ENCODE data around the gene CEACAM4.

The CEACAM4 gene

DNA sequence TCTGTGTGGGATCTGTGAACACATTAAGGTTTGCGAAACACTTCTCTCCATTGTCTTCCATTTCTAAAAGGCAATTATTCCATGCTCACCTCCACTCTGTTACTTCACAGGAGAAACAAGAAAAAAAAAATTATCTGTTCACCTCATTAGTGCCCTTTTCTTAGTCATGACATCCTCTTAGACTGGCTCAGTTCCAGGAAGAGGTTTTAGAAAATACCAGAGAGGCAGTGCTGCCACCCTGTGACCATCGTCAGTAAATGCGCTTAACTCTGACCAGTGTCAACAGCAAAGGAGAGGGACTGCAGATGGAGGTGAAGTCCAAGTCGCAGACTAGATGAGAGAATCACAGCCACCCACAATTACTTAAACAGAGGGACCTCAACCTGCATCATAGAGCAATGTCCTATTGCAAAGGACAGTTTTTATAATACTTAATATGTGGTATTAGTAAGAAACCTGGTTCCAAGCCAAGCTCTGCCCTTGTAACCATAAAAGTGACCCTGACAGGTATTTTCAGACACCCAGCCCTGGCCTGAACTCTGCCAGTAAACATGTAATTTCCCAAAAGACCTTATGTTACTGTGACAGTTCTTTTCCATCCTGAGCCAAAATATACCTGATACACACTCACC is 31.5 kb downstream of the CEACAM4 start:
- TF ChIP-seq, protein P1, sequence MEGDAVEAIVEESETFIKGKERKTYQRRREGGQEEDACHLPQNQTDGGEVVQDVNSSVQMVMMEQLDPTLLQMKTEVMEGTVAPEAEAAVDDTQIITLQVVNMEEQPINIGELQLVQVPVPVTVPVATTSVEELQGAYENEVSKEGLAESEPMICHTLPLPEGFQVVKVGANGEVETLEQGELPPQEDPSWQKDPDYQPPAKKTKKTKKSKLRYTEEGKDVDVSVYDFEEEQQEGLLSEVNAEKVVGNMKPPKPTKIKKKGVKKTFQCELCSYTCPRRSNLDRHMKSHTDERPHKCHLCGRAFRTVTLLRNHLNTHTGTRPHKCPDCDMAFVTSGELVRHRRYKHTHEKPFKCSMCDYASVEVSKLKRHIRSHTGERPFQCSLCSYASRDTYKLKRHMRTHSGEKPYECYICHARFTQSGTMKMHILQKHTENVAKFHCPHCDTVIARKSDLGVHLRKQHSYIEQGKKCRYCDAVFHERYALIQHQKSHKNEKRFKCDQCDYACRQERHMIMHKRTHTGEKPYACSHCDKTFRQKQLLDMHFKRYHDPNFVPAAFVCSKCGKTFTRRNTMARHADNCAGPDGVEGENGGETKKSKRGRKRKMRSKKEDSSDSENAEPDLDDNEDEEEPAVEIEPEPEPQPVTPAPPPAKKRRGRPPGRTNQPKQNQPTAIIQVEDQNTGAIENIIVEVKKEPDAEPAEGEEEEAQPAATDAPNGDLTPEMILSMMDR (conservative IDR thresholded peaks at IDR 0.05; ENCODE audit: low read length): peak; percentile 87
- no peak for TF ChIP-seq EZH2phosphoT487 (IDR thresholded peaks at IDR 0.05; ENCODE audit: borderline replicate concordance)
- Histone ChIP-seq H3K9me3 (ENCODE audit: insufficient read depth, low read depth, low read length) (no peaks in the 10 kb centered on the region), H3K9me2 (replicated peaks; ENCODE audit: low read depth, low read length) (no peaks in the 10 kb centered on the region), H3K9ac (ENCODE audit: low read depth, low read length, poor library complexity, severe bottlenecking) (no peak overlapping the region), H3K4me3 (ENCODE audit: low read length, poor library complexity, severe bottlenecking) (no peak overlapping the region), H3K79me2 (ENCODE audit: insufficient read depth, low read length) (no peaks in the 10 kb centered on the region), H4K20me1 (ENCODE audit: insufficient read depth, low read length, poor library complexity, severe bottlenecking) (no peaks in the 10 kb centered on the region), H3K36me3 (ENCODE audit: insufficient read depth, low read length) (no peaks in the 10 kb centered on the region), H3K4me1 (ENCODE audit: insufficient read depth, low read length, poor library complexity, severe bottlenecking) (no peaks in the 10 kb centered on the region), H3K4me2 (ENCODE audit: low read depth, low read length, poor library complexity, severe bottlenecking) (no peak overlapping the region), H3F3A (ENCODE audit: low read depth) (no peaks in the 10 kb centered on the region), H2AFZ (ENCODE audit: low read length) (no peak overlapping the region), H3K27me3 (ENCODE audit: insufficient read depth, low read length, poor library complexity, severe bottlenecking) (no peaks in the 10 kb centered on the region)

GRCh38 chr19:41591951-41592562 is 34.8 kb downstream of the CEACAM4 start:
- Histone ChIP-seq H3K79me2 (ENCODE audit: insufficient read depth, low read length) (no peaks in the 10 kb centered on the region), H4K20me1 (ENCODE audit: insufficient read depth, low read length, poor library complexity, severe bottlenecking) (no peaks in the 10 kb centered on the region), H3K36me3 (ENCODE audit: insufficient read depth, low read length) (no peaks in the 10 kb centered on the region), H2AFZ (ENCODE audit: low read length) (no peak overlapping the region), H3F3A (ENCODE audit: low read depth) (no peaks in the 10 kb centered on the region), H3K4me2 (ENCODE audit: low read depth, low read length, poor library complexity, severe bottlenecking) (no peak overlapping the region), H3K9ac (ENCODE audit: low read depth, low read length, poor library complexity, severe bottlenecking) (no peak overlapping the region), H3K4me3 (ENCODE audit: low read length, poor library complexity, severe bottlenecking) (no peak overlapping the region), H3K27me3 (ENCODE audit: insufficient read depth, low read length, poor library complexity, severe bottlenecking) (no peaks in the 10 kb centered on the region), H3K9me3 (ENCODE audit: insufficient read depth, low read depth, low read length) (no peaks in the 10 kb centered on the region), H3K4me1 (ENCODE audit: insufficient read depth, low read length, poor library complexity, severe bottlenecking) (no peaks in the 10 kb centered on the region), H3K9me2 (replicated peaks; ENCODE audit: low read depth, low read length) (no peaks in the 10 kb centered on the region)
- TF ChIP-seq, protein P1 (conservative IDR thresholded peaks at IDR 0.05; ENCODE audit: low read length): no peak
- TF ChIP-seq EZH2phosphoT487 (IDR thresholded peaks at IDR 0.05; ENCODE audit: borderline replicate concordance): no peak

GRCh38 chr19:41590936-41591335 is 35.9 kb downstream of the CEACAM4 start:
- Histone ChIP-seq H2AFZ (ENCODE audit: low read length) (no peak overlapping the region), H3K4me1 (ENCODE audit: insufficient read depth, low read length, poor library complexity, severe bottlenecking) (no peaks in the 10 kb centered on the region), H3K79me2 (ENCODE audit: insufficient read depth, low read length) (no peaks in the 10 kb centered on the region), H3F3A (ENCODE audit: low read depth) (no peaks in the 10 kb centered on the region), H4K20me1 (ENCODE audit: insufficient read depth, low read length, poor library complexity, severe bottlenecking) (no peaks in the 10 kb centered on the region), H3K4me3 (ENCODE audit: low read length, poor library complexity, severe bottlenecking) (no peak overlapping the region), H3K9ac (ENCODE audit: low read depth, low read length, poor library complexity, severe bottlenecking) (no peak overlapping the region), H3K9me3 (ENCODE audit: insufficient read depth, low read depth, low read length) (no peaks in the 10 kb centered on the region), H3K27me3 (ENCODE audit: insufficient read depth, low read length, poor library complexity, severe bottlenecking) (no peaks in the 10 kb centered on the region), H3K9me2 (replicated peaks; ENCODE audit: low read depth, low read length) (no peaks in the 10 kb centered on the region), H3K4me2 (ENCODE audit: low read depth, low read length, poor library complexity, severe bottlenecking) (no peak overlapping the region), H3K36me3 (ENCODE audit: insufficient read depth, low read length) (no peaks in the 10 kb centered on the region)
- TF ChIP-seq, protein P1 (conservative IDR thresholded peaks at IDR 0.05; ENCODE audit: low read length): no peak
- TF ChIP-seq EZH2phosphoT487 (IDR thresholded peaks at IDR 0.05; ENCODE audit: borderline replicate concordance): no peak
